ENCODE data around the gene QSER1.

The QSER1 gene

DNA sequence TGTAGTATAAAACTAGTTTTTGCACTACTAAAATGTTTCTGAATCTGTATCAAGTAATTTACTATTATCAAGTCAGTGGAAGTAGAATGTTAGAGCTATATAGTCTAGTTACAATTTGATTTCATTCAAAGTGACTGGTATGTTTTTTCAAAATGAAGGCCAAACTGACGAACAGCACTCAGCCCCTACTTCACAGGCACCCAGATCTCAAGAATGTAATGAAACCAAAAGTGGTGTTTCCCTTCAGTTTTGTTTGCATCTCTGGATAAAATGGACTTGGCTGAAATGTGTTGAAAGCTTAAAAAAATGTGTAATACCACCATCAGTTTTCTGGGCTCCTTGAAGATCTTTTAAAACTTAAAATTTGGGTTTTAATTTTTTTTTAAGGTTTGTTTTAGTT is 46.4 kb downstream of the QSER1 start:
- Histone ChIP-seq H3K4me3 (ENCODE audit: low read length) (no peak overlapping the region), H3K9me3 (ENCODE audit: control insufficient read depth, insufficient read depth, low read length) (no peaks in the 10 kb centered on the region), H4K20me1 (ENCODE audit: control insufficient read depth, insufficient read depth, low read depth, low read length) (no peaks in the 10 kb centered on the region), H3K36me3 (ENCODE audit: control insufficient read depth, low read length) (peaks cover 60% of the 10 kb centered on the region), H3K4me2 (ENCODE audit: low read length) (no peak overlapping the region), H3K9me2 (replicated peaks; ENCODE audit: control insufficient read depth, low read length) (no peaks in the 10 kb centered on the region), H3K27me3 (ENCODE audit: control insufficient read depth, low read length) (no peaks in the 10 kb centered on the region), H3K79me2 (ENCODE audit: control insufficient read depth, low read length) (peaks cover 50% of the 10 kb centered on the region), H3F3A (ENCODE audit: control insufficient read depth, insufficient read depth) (no peaks in the 10 kb centered on the region), H3K4me1 (ENCODE audit: control insufficient read depth, low read length) (no peaks in the 10 kb centered on the region), H3K27ac (ENCODE audit: low read depth, low read length) (no peak overlapping the region)
- no peak for TF ChIP-seq EZH2phosphoT487 (IDR thresholded peaks at IDR 0.05; ENCODE audit: borderline replicate concordance, low read length)
- TF ChIP-seq, protein P1, sequence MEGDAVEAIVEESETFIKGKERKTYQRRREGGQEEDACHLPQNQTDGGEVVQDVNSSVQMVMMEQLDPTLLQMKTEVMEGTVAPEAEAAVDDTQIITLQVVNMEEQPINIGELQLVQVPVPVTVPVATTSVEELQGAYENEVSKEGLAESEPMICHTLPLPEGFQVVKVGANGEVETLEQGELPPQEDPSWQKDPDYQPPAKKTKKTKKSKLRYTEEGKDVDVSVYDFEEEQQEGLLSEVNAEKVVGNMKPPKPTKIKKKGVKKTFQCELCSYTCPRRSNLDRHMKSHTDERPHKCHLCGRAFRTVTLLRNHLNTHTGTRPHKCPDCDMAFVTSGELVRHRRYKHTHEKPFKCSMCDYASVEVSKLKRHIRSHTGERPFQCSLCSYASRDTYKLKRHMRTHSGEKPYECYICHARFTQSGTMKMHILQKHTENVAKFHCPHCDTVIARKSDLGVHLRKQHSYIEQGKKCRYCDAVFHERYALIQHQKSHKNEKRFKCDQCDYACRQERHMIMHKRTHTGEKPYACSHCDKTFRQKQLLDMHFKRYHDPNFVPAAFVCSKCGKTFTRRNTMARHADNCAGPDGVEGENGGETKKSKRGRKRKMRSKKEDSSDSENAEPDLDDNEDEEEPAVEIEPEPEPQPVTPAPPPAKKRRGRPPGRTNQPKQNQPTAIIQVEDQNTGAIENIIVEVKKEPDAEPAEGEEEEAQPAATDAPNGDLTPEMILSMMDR (IDR thresholded peaks at IDR 0.05; ENCODE audit: low read depth, low read length, poor library complexity, severe bottlenecking) = no peak

DNA sequence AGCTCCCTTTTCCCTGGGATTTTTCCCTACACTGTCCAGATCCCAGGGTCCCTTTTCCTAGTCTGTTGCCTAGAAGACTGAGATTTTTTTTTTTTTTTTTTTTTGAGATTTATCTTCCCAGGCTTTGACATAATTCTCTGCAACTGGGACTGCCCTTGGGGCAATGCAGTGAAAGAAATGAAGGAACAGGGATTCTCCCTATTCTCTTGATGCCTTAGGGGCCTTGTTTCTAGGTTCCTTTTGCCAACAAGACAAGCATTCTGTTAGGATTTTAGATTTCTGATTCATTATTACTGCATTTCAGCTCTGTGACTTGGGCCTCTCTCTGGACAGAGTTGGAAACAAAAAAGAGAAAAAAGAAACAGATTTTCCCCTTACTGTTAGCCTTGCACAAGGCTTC is 47.3 kb downstream of the QSER1 start:
- no peak for TF ChIP-seq EZH2phosphoT487 (IDR thresholded peaks at IDR 0.05; ENCODE audit: borderline replicate concordance, low read length)
- TF ChIP-seq, protein P1 (IDR thresholded peaks at IDR 0.05; ENCODE audit: low read depth, low read length, poor library complexity, severe bottlenecking) = no peak
- H3K4me2 ChIP-seq (ENCODE audit: low read length) = no peak overlapping the region
- peaks cover 52% of the 10 kb centered on the region for H3K36me3 ChIP-seq (ENCODE audit: control insufficient read depth, low read length)
- no peaks in the 10 kb centered on the region for H3K9me3 ChIP-seq (ENCODE audit: control insufficient read depth, insufficient read depth, low read length)
- H3F3A ChIP-seq (ENCODE audit: control insufficient read depth, insufficient read depth) = no peaks in the 10 kb centered on the region
- H4K20me1 ChIP-seq (ENCODE audit: control insufficient read depth, insufficient read depth, low read depth, low read length) = no peaks in the 10 kb centered on the region
- peaks cover 45% of the 10 kb centered on the region for H3K79me2 ChIP-seq (ENCODE audit: control insufficient read depth, low read length)
- H3K4me1 ChIP-seq (ENCODE audit: control insufficient read depth, low read length) = no peaks in the 10 kb centered on the region
- H3K27ac ChIP-seq (ENCODE audit: low read depth, low read length) = no peak overlapping the region
- no peak overlapping the region for H3K4me3 ChIP-seq (ENCODE audit: low read length)
- no peaks in the 10 kb centered on the region for H3K9me2 ChIP-seq (replicated peaks; ENCODE audit: control insufficient read depth, low read length)
- no peaks in the 10 kb centered on the region for H3K27me3 ChIP-seq (ENCODE audit: control insufficient read depth, low read length)

DNA sequence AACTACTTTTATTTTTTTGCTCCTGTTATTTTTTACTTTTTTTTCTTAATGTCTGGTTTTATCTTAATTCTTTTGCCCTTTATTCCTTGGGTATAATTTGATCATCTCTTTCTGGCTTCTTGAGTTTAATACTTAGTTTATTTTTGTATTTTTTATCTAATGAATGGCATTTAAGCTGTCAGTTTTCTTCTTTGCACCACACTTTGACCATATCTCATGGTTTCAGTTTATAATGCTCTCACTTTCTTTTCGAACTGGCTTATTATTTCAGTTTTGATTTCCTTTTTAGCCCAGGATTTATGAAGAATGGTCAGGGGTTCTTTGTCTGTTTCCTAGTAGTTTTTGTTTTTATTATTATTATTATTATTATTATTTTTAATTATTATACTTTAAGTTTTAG is 48.3 kb downstream of the QSER1 start:
- H3K4me2 ChIP-seq (ENCODE audit: low read length) = no peak overlapping the region
- no peaks in the 10 kb centered on the region for H3K27me3 ChIP-seq (ENCODE audit: control insufficient read depth, low read length)
- peaks cover 42% of the 10 kb centered on the region for H3K36me3 ChIP-seq (ENCODE audit: control insufficient read depth, low read length)
- TF ChIP-seq, protein P1 (IDR thresholded peaks at IDR 0.05; ENCODE audit: low read depth, low read length, poor library complexity, severe bottlenecking) = no peak
- TF ChIP-seq EZH2phosphoT487 (IDR thresholded peaks at IDR 0.05; ENCODE audit: borderline replicate concordance, low read length) = no peak
- H3K9me2 ChIP-seq (replicated peaks; ENCODE audit: control insufficient read depth, low read length) = no peaks in the 10 kb centered on the region
- H3F3A ChIP-seq (ENCODE audit: control insufficient read depth, insufficient read depth) = no peaks in the 10 kb centered on the region
- no peaks in the 10 kb centered on the region for H3K9me3 ChIP-seq (ENCODE audit: control insufficient read depth, insufficient read depth, low read length)
- H3K4me1 ChIP-seq (ENCODE audit: control insufficient read depth, low read length) = no peaks in the 10 kb centered on the region
- no peaks in the 10 kb centered on the region for H4K20me1 ChIP-seq (ENCODE audit: control insufficient read depth, insufficient read depth, low read depth, low read length)
- peaks cover 41% of the 10 kb centered on the region for H3K79me2 ChIP-seq (ENCODE audit: control insufficient read depth, low read length)
- no peak overlapping the region for H3K27ac ChIP-seq (ENCODE audit: low read depth, low read length)
- H3K4me3 ChIP-seq (ENCODE audit: low read length) = no peak overlapping the region

DNA sequence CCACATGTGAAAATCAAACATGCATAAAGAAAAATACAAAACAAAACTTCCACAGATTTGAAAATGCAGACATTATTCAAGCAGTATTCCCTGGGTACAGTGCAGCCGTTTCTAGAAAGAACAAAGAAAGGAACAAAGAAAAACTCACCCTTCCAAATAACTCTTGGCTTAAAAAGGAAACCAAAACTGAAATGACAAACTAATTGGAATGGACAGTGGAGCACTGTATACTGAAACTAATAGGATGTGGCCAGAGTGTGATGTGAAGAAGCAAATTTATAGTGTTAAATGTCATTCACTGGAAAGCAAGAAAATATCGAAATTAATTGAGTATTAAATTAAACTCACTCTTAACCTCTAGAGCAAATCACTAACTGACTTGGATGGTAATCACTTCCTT is 55.4 kb downstream of the QSER1 start:
- Histone ChIP-seq H3K4me3 (ENCODE audit: low read length) (no peak overlapping the region), H3K4me2 (ENCODE audit: low read length) (no peak overlapping the region), H3K9me2 (replicated peaks; ENCODE audit: control insufficient read depth, low read length) (no peaks in the 10 kb centered on the region), H3K79me2 (ENCODE audit: control insufficient read depth, low read length) (peaks cover 25% of the 10 kb centered on the region), H3F3A (ENCODE audit: control insufficient read depth, insufficient read depth) (no peaks in the 10 kb centered on the region; the same call in 1 of the 2 replicates), H3K4me1 (ENCODE audit: control insufficient read depth, low read length) (no peaks in the 10 kb centered on the region), H4K20me1 (ENCODE audit: control insufficient read depth, insufficient read depth, low read depth, low read length) (no peaks in the 10 kb centered on the region), H3K27ac (ENCODE audit: low read depth, low read length) (no peak overlapping the region), H3K9me3 (ENCODE audit: control insufficient read depth, insufficient read depth, low read length) (no peaks in the 10 kb centered on the region), H3K27me3 (ENCODE audit: control insufficient read depth, low read length) (no peaks in the 10 kb centered on the region), H3K36me3 (ENCODE audit: control insufficient read depth, low read length) (peaks cover 5% of the 10 kb centered on the region)
- no peak for TF ChIP-seq EZH2phosphoT487 (IDR thresholded peaks at IDR 0.05; ENCODE audit: borderline replicate concordance, low read length)
- TF ChIP-seq, protein P1 (IDR thresholded peaks at IDR 0.05; ENCODE audit: low read depth, low read length, poor library complexity, severe bottlenecking) = no peak
